ENCODE data around the gene ANKRD6. TPM values are rescaled to one million over a fixed set of nuclear protein-coding genes. Genes with fewer than 3 reads are reported as not detected.

ANKRD6 gene
- total RNA-seq, 1 experiment from 2014 or later, result 5.6 TPM

DNA sequence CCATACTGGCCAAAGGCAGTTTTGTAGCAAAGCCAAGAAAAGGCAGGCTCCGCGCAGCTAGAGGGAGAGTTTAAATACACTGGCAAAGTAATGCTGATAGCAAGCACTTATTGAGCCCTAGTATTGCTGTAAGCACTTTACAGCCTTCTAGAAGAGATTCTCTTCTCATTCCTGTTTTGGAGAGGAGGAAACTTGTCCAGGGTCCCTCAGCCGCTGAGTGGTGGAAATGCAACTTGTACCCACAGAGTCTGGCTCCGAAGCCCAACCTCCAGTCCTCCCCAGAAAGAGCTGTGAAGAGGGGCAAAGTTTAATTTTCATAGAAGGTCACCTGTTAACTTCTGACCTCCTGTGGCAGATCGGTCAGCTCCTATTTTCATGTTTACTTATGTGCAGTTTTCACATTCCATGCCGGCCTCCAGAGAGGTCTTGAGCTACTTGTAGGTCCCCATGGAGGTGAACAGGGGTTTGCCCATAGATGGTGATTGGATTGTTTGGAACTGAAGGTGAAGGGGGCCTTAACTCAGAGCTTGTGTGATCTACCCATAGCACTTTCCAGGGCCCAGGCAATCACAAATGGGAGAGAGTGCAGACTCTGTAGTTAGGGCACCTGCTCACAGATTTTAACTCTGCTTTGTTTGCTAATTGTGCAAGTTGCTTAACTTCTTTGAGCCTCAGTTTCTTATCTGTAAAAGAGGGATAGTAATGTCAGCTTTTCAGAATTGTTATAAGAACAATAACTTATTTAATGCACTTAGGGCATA, 134.9 kb downstream of the ANKRD6 start:
- no peak overlapping the region for H2BK15ac ChIP-seq (ENCODE audit: low read depth, low read length)
- no peaks in the 10 kb centered on the region for H3K9me3 ChIP-seq (ENCODE audit: control insufficient read depth, low read depth, low read length)
- no peak overlapping the region for H3K56ac ChIP-seq (ENCODE audit: insufficient read length, low read depth, low read length)
- no peaks in the 10 kb centered on the region; a peak in 1 of 7 replicates for H3K36me3 Mint-ChIP-seq (ENCODE audit: insufficient read depth in 1 of 3, low read depth in 3 of 3)
- H3K4me1 ChIP-seq (ENCODE audit: insufficient read depth, low read length), result no peaks in the 10 kb centered on the region
- H3K4ac ChIP-seq (ENCODE audit: low read depth, low read length), result no peak overlapping the region
- no peaks in the 10 kb centered on the region for H4K20me1 ChIP-seq (ENCODE audit: control insufficient read depth, insufficient read depth, insufficient read length)
- no peak overlapping the region for H2BK5ac ChIP-seq (ENCODE audit: insufficient read length, low read length)
- H3K9me3 Mint-ChIP-seq, result no peaks in the 10 kb centered on the region
- H3K79me2 ChIP-seq (ENCODE audit: insufficient read depth, low read length), result no peaks in the 10 kb centered on the region
- no peak overlapping the region for H3K4me3 Mint-ChIP-seq
- H3K4me1 Mint-ChIP-seq, result peaks cover 5 to 14% of the 10 kb centered on the region in 2 experiments
- no peak overlapping the region for H3K27ac ChIP-seq (ENCODE audit: insufficient read length, low read depth, low read length)
- H3K18ac ChIP-seq (ENCODE audit: insufficient read length, low read depth, low read length), result no peak overlapping the region
- no peak overlapping the region for H3K23ac ChIP-seq (ENCODE audit: insufficient read length, low read depth, low read length)
- no peaks in the 10 kb centered on the region for H3K79me1 ChIP-seq (ENCODE audit: insufficient read depth, low read depth, low read length, poor library complexity, severe bottlenecking)
- H2AK5ac ChIP-seq (ENCODE audit: insufficient read length, low read length), result no peak overlapping the region
- H4K8ac ChIP-seq (replicated peaks; ENCODE audit: insufficient read length, low read depth, low read length), result no peak overlapping the region
- DNase-seq, result no peak
- no peaks in the 10 kb centered on the region for H3K27me3 Mint-ChIP-seq (ENCODE audit: low read depth)
- TF ChIP-seq, protein P1, sequence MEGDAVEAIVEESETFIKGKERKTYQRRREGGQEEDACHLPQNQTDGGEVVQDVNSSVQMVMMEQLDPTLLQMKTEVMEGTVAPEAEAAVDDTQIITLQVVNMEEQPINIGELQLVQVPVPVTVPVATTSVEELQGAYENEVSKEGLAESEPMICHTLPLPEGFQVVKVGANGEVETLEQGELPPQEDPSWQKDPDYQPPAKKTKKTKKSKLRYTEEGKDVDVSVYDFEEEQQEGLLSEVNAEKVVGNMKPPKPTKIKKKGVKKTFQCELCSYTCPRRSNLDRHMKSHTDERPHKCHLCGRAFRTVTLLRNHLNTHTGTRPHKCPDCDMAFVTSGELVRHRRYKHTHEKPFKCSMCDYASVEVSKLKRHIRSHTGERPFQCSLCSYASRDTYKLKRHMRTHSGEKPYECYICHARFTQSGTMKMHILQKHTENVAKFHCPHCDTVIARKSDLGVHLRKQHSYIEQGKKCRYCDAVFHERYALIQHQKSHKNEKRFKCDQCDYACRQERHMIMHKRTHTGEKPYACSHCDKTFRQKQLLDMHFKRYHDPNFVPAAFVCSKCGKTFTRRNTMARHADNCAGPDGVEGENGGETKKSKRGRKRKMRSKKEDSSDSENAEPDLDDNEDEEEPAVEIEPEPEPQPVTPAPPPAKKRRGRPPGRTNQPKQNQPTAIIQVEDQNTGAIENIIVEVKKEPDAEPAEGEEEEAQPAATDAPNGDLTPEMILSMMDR (conservative IDR thresholded peaks at IDR 0.05), result no peak
- no peak overlapping the region for H3T11ph ChIP-seq (ENCODE audit: low read length)
- H3K14ac ChIP-seq (ENCODE audit: insufficient read depth, low read length), result no peak overlapping the region
- no peak overlapping the region for H2BK12ac ChIP-seq (ENCODE audit: insufficient read length, low read depth, low read length)
- H3K27ac Mint-ChIP-seq, result 0 out of 7 replicates have a peak overlapping the region, but pooled peaks of 1 of the 3 experiments have one; percentile 29
- H2BK20ac ChIP-seq (ENCODE audit: low read depth, low read length, poor library complexity, severe bottlenecking), result no peak overlapping the region
- no peak overlapping the region for H3K4me2 ChIP-seq (ENCODE audit: insufficient read depth, insufficient read length, low read length)
- H2AFZ ChIP-seq (ENCODE audit: low read length), result no peak overlapping the region
- H4K91ac ChIP-seq (ENCODE audit: insufficient read length, low read depth, low read length), result no peak overlapping the region
- H3K27me3 ChIP-seq (ENCODE audit: insufficient read depth, low read length), result no peaks in the 10 kb centered on the region
- no peak overlapping the region for H3K9ac ChIP-seq (ENCODE audit: extremely low read depth, insufficient read length, low read length)
- no peak overlapping the region for H2BK120ac ChIP-seq (ENCODE audit: low read depth, low read length, poor library complexity, severe bottlenecking)
- H4K5ac ChIP-seq (ENCODE audit: insufficient read length, low read depth, low read length), result no peak overlapping the region
- WGBS (ENCODE audit: extremely low coverage, insufficient read length, low lambda C conversion rate), result no CpG with 5 or more reads among the region's 6 CpGs
- no peaks in the 10 kb centered on the region for H3K23me2 ChIP-seq (ENCODE audit: insufficient read length, low read depth, low read length, poor library complexity, severe bottlenecking)
